GM21367 (cell line): Measurements from ENCODE around the gene OR6M1.
A peak's percentile ranks its signal among the peaks of the same experiment; 100 is the strongest.

Experiments used
- ATAC-seq: cut with Tn5 transposase; IDR thresholded peaks from one replicate; pipeline ENCODE4 v1.9.1; 2021; ENCODE audit not compliant: unreplicated experiment

Gene OR6M1

GRCh38 chr11:123775715-123776549 is 30.2 kb downstream of the OR6M1 start:
- ATAC-seq = no peak

- ATAC-seq = peak; percentile 65
Observed at GRCh38 chr11:123775289-123775688, 30.9 kb downstream of the OR6M1 start.

DNA sequence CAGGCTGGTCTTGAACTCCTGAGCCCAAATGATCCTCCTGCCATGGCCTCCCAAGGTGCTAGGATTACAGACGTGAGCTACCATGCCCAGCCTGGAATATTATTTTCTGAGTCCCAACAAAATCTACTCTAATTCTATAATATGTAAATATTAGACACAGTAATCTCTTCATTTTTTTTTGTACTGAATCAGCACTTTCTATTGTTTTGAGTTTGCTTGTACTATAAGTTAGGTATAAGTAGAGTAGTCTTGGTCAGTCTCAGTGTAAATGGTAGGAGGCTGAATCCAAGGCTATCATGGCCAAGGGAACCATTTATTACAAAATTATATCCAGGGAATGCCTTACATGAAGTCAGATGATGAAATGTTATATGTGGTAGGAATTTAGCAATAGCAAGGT is 32.2 kb downstream of the OR6M1 start:
- no peak for ATAC-seq

DNA sequence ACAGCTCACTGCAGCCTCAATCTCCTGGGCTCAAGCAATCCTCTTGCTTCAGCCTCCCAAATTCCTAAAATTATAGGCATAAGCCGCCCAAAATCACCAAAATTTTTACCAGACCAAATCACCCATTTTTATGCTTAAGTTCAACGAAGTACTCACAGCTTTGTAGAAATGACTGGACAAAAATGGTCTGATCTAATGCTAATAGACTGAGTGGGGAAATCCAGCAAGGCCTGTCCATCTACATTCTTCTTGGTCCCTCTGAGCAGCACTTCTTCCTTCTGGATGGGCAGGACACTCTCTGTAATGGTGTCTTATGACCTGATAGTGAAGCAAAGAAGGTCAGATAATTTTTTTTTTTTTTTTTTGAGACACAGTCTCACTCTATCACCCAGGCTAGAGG is 33.1 kb downstream of the OR6M1 start:
- ATAC-seq = no peak

DNA sequence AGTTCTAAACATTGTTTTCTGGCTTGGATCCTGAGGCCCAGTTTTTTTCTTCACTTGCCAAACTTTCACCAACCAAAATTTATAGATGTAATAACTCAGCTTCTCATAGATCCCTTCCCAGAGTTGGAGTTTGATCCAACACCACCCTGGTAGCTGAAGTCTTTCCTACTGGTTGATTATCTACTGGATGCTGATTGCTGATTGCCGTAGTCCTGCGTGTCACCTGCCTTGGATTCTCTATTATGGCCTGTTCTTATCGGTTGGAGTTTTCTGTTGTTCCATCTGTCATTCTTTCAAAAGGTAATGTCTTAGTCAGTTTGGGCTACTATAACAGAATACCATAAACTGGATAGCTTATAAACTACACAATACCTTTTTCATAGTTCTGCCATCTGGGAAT is 34.5 kb downstream of the OR6M1 start:
- no peak for ATAC-seq

DNA sequence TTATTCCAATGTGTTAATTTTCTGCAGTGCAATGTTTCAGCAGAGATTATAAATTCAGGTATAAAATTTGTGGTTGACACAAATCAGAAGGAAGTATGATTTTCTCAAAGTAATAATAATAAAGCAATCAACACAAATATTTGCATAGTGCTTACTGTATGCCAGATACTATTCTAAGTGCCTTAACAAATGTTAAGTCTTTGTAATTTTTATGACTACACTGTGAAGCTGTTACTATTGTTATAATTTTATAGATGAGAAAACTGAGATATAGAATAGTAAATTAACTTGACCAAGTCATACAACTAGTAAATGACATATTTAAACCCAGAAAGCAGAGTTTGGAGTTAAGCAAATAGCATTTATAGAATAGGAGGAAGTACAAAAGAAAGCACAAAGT is 35.4 kb downstream of the OR6M1 start:
- no peak for ATAC-seq

GRCh38 chr11:123765601-123766000 is 40.5 kb downstream of the OR6M1 start:
- ATAC-seq = no peak

DNA sequence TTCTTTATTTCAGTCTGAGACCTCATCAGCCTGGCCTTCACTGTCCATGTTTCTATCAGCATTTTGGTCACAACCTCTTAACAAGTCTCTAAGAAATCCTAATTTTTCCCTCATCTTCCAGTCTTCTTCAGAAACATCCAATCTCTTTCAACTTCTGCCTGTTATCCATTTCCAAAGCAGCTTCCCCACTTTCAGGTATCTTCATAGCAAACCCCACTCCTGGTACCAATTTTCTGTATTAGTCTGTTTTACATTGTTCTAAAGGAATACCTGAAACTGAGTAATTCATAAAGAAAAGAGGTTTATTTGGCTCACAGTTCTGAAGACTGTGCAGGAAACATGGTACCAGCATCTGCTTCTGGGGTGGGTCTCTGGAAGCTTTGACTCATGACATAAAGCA is 43.7 kb downstream of the OR6M1 start:
- no peak for ATAC-seq

DNA sequence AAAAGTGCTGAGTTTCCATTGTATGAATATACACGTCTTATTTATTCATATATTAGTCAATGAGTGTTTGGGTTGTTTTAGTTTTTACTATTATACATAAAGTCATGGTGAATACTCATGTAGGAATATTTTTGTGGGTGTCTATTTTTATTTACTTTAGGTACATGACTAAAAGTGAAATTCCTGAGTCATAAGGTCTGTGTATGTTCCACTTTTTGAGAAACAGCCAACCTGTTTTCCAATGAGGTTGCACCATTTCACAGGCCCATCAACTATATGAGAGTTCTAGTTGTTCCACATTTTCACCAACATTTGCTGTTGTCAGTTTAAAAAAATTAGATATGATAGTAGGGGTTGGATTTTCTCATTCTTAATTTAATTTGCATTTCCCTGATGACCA is 45.3 kb downstream of the OR6M1 start:
- peak; percentile 88 for ATAC-seq

GRCh38 chr11:123757976-123758375 is 48.2 kb downstream of the OR6M1 start:
- no peak for ATAC-seq

- no peak for ATAC-seq
Observed at GRCh38 chr11:123755813-123756212, 50.3 kb downstream of the OR6M1 start.
